C4-2B (cell line): ENCODE data around the gene MAP3K5.

Experiments
- H3K27ac ChIP-seq: fragments of 450-650 bp; 2 replicates; pipeline ENCODE4 v1.5.1; 2017
- CTCF ChIP-seq: fragments of 450-650 bp; conservative IDR thresholded peaks from 2 replicates; pipeline ENCODE4 v1.5.1; 2017; ENCODE audit warnings: mild to moderate bottlenecking
- ZFX ChIP-seq: fragments of 450-650 bp; IDR thresholded peaks from 2 replicates; pipeline ENCODE4 v1.6.1; 2017

The MAP3K5 gene

DNA sequence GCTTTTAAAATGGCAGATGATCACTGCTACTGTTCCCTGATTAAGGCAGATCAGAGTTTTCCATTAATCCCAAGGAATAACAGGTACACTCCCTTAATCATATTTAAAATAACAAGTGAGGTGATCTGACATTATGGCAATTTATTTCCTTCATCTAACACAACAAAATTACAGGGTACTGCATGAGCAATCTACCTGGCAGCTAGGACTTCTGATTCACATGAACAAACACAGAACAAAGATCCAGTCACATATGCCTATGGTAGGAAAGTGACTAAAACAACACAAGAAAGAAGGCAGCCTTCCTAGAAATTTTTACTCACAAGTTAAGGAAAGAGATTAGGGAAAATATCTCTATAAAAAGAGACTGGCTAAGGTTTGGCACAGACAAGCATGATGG, 275.3 kb downstream of the MAP3K5 start:
- H3K27ac ChIP-seq: no peak overlapping the region
- TF ChIP-seq CTCF (no peak), ZFX (no peak)

GRCh38 chr6:136514591-136514990, 277.7 kb downstream of the MAP3K5 start:
- no peak overlapping the region for H3K27ac ChIP-seq
- TF ChIP-seq CTCF: no peak
- no peak for TF ChIP-seq ZFX

- no peak for TF ChIP-seq CTCF
- TF ChIP-seq ZFX: no peak
- H3K27ac ChIP-seq: peak overlapping the region; percentile 36; the same call in 1 of the 2 replicates
Observed at GRCh38 chr6:136511926-136512325, 280.4 kb downstream of the MAP3K5 start.

- TF ChIP-seq ZFX: no peak
- no peak for TF ChIP-seq CTCF
Observed at GRCh38 chr6:136511397-136511796, 280.9 kb downstream of the MAP3K5 start.

GRCh38 chr6:136510782-136511181, 281.5 kb downstream of the MAP3K5 start:
- TF ChIP-seq ZFX: no peak
- TF ChIP-seq CTCF: no peak
- H3K27ac ChIP-seq: no peak overlapping the region

More at GRCh38 chr6:136511397-136511796, 280.9 kb downstream of the MAP3K5 start:
- peak overlapping the region; percentile 36; the same call in 1 of the 2 replicates for H3K27ac ChIP-seq

GRCh38 chr6:136510299-136510698, 282.0 kb downstream of the MAP3K5 start:
- TF ChIP-seq CTCF (no peak), ZFX (no peak)
- no peak overlapping the region for H3K27ac ChIP-seq

- TF ChIP-seq CTCF (no peak), ZFX (no peak)
- H3K27ac ChIP-seq: no peak overlapping the region
Observed at GRCh38 chr6:136508725-136509392, 283.4 kb downstream of the MAP3K5 start.
